Prostate gland (tissue), 2 donors: Measurements from ENCODE around the gene LGALS4. TPM values are rescaled to one million over a fixed set of nuclear protein-coding genes. Genes with fewer than 3 reads are reported as not detected.
"Not testable (repeated sequence)": the region's sequence is repeated elsewhere in the genome, so short reads cannot be mapped to it uniquely, and the experiment has no call there.

Experiments used
- DNase-seq: peaks from one replicate; pipeline ENCODE4 v3.0.0-alpha.2; 2019; ENCODE audit warnings: low spot score
- H3K27ac ChIP-seq, 2 donors: fragments of 200-600 bp; sonication (generic); 2 replicates each; pipeline ENCODE4 v1.5.1; 2017 to 2019
- H3K27me3 ChIP-seq: fragments of 200-600 bp; sonication (generic); replicated peaks from 2 replicates; pipeline ENCODE4 v1.5.1; 2019; ENCODE audit not compliant: insufficient read depth
- H3K36me3 ChIP-seq, 2 donors: fragments of 200-600 bp; sonication (generic); 1 replicate in 1 of 2; 2 replicates in 1 of 2; pipeline versions ENCODE4 v1.5.1 to v1.8.1; 2017 to 2019
- H3K4me1 ChIP-seq: fragments of 200-600 bp; sonication (generic); replicated peaks from 2 replicates; pipeline ENCODE4 v1.5.1; 2019
- H3K4me3 ChIP-seq, 2 donors: fragments of 200-600 bp; sonication (generic); 2 replicates each; pipeline ENCODE4 v1.5.1; 2017 to 2019
- H3K9me3 ChIP-seq: fragments of 200-600 bp; sonication (generic); 2 replicates; pipeline ENCODE4 v1.5.1; 2017
- POLR2A ChIP-seq: fragments of 450-650 bp; IDR thresholded peaks from one replicate; pipeline ENCODE4 v1.6.1; 2016; ENCODE audit warnings: antibody characterized with exemption, mild to moderate bottlenecking
- POLR2AphosphoS5 ChIP-seq: sonication (generic); formaldehyde crosslinking; IDR thresholded peaks from one replicate; pipeline ENCODE4 v1.6.1; 2017; ENCODE audit warnings: antibody characterized with exemption
- WGBS: methylation state at CpG from one replicate; pipeline ENCODE4 v1.1.5; 2018; 5-methylcytosine and 5-hydroxymethylcytosine counted together
- intact Hi-C: fragments of 100-400 bp; cut with DNase I; formaldehyde crosslinking; loops from one replicate; pipeline ENCODE4 v1.14.2; 2022
- total RNA-seq, 2 donors: library from RNA; depleted of rRNA; stranded (reverse); fragments of >200 nt; gene quantifications; one replicate each; pipeline ENCODE4 v1.1.0, GENCODE V29; 2016
- TF ChIP-seq, protein P1 (sequence below), 4 experiments: fragments of 200-600 bp in 2 of 4; fragments of 450-650 bp in 2 of 4; sonication (generic) in 2 of 4; IDR thresholded peaks; 1 replicate in 3 of 4; 2 replicates in 1 of 4; pipeline ENCODE4 v1.5.1; 2016 to 2019; ENCODE audit warnings: antibody characterized with exemption in 4 of 4, mild to moderate bottlenecking in 2 of 4, moderate library complexity in 2 of 4

LGALS4 gene
- total RNA-seq, 2 donors from 2014 or later: 0.91 to 3.7 TPM

DNA sequence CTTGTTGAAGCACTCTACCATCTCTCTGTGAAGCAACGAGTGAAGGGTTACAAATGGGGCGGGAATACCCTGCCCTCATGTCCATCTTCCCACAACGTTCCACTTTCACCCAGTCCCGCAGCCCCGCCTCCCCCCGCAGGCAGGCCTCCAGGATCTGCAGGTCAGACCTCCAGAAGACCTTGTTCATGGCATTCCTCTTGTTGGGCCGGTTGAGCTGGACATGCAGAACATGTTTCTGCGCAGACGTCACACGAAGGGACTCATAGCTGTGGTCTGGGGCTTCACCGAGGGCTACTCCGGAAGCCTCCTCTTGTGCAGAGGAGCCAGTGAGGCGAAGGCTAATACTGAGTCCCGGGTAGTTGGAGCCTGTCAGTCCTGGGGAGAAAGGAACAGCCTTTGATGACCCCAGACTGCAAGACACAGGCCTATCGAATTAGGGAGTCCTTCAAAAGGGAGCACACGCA is 18.4 kb upstream of the LGALS4 start:
- Histone ChIP-seq H3K36me3 (peaks cover 0 to 2% of the 10 kb centered on the region in 2 donors), H3K27me3 (no peaks in the 10 kb centered on the region), H3K27ac (peak overlapping the region; percentile 88 to 89), H3K4me3 (peak overlapping the region; percentile 57 to 58), H3K9me3 (no peaks in the 10 kb centered on the region), H3K4me1 (peaks cover 16% of the 10 kb centered on the region)
- intact Hi-C loops: loop anchor here (10.0 kb wide), 2 partner anchors 106 to 186 kb away; partner anchors contain the start of gene ACTN4
- DNase-seq: peak; percentile 65
- TF ChIP-seq, protein P1, sequence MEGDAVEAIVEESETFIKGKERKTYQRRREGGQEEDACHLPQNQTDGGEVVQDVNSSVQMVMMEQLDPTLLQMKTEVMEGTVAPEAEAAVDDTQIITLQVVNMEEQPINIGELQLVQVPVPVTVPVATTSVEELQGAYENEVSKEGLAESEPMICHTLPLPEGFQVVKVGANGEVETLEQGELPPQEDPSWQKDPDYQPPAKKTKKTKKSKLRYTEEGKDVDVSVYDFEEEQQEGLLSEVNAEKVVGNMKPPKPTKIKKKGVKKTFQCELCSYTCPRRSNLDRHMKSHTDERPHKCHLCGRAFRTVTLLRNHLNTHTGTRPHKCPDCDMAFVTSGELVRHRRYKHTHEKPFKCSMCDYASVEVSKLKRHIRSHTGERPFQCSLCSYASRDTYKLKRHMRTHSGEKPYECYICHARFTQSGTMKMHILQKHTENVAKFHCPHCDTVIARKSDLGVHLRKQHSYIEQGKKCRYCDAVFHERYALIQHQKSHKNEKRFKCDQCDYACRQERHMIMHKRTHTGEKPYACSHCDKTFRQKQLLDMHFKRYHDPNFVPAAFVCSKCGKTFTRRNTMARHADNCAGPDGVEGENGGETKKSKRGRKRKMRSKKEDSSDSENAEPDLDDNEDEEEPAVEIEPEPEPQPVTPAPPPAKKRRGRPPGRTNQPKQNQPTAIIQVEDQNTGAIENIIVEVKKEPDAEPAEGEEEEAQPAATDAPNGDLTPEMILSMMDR (IDR thresholded peaks at IDR 0.05): no peak
- no peak for TF ChIP-seq POLR2AphosphoS5
- TF ChIP-seq POLR2A: no peak
- 2% methylated on average over 16 of the region's 16 CpGs for WGBS

DNA sequence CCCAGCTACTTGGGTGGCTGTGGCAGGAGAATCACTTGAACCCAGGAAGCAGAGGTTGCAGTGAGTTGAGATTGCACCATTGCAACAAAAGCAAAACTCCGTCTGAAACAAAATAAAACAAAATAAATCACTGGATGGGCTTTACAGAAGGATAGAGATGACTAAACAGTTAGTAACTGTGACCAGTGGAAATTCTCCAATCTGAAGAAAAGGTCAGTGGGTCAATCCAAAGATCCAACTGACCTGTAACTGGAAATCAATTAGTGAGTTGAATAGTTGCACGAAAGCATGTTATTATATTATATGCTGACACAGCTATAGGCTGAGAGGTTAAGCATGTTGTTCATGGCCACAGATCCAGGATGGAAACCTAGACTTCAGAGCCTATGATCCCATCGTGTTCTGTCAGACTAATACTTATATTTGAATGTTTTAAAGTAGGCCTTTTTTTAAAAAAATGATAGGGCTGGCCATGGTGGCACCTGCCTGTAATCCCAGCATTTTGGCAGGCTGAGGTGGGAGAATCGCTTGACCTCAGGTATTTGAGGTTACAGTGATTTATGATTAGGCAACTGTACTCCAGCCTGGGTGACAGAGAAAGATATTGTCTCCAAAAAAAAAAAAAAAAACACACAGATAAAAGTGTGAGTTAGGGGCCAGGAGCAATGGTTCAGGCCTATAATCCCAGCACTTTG is 17.4 kb upstream of the LGALS4 start:
- peaks cover 7% of the 10 kb centered on the region for H3K4me1 ChIP-seq
- intact Hi-C loops: loop anchor here (10.0 kb wide), 2 partner anchors 105 to 185 kb away; partner anchors contain the start of gene ACTN4
- no peaks in the 10 kb centered on the region for H3K36me3 ChIP-seq
- no peaks in the 10 kb centered on the region for H3K27me3 ChIP-seq
- H3K4me3 ChIP-seq: no peak overlapping the region
- no peak for DNase-seq
- WGBS: 80% methylated on average over 4 of the region's 4 CpGs
- no peaks in the 10 kb centered on the region for H3K9me3 ChIP-seq
- TF ChIP-seq POLR2A: no peak
- no peak for TF ChIP-seq POLR2AphosphoS5
- TF ChIP-seq, protein P1 (IDR thresholded peaks at IDR 0.05): no peak
- H3K27ac ChIP-seq: no peak overlapping the region

DNA sequence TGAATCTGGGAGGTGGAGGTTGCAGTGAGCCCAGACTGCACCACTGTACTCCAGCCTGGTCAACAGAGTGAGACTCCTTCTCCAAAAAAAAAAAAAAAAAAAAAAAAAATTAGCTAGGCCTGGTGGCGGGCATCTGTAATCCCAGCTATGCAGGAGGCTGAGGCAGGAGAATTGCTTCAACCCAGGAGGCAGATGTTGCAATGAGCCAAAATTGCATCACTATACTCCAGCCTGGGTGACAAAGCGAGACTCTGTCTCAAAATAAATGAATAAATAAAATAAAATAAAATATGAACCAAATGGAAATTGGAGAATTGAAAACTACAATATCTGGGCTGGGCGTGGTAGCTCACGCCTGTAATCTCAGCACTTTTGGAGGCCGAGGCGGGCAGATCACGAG is 16.5 kb upstream of the LGALS4 start:
- WGBS: 95% methylated on average over 7 of the region's 7 CpGs
- H3K4me3 ChIP-seq, intact Hi-C loops, H3K36me3 ChIP-seq, H3K27me3 ChIP-seq, H3K9me3 ChIP-seq, DNase-seq, H3K4me1 ChIP-seq, H3K27ac ChIP-seq: not testable (repeated sequence)

DNA sequence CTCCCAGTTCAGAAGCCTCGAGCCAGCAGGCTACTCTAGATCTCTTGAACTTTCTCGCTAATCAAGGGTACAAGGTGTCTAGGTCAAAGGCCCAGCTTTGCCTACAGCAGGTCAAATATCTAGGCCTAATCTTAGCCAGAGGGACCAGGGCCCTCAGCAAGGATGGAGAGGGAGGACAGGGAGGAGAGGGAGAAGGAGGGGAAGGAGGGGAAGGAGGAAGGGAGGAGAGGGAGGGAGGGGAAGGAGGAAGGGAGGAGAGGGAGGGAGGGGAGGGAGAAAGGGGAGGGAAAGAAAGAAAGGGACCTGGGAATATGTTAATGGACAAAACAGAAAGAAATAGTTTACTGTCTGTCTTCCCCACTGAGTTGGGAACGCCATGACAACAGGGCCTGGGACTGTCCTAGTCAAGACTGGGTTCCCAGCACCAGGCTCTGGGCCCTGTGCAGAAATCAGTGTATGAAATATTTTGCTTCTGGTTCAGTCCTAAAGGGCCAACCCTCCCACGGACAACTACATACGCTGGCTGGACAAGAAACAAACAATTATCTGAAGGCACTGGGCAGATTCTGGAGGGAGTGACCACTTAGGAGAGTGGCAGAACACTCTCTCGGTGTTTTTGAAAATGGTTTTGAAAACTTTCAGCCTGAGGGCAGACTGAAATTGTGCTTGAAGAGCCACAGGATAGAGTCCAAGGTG is 14.3 kb upstream of the LGALS4 start:
- no peak overlapping the region for H3K4me3 ChIP-seq
- no peaks in the 10 kb centered on the region for H3K9me3 ChIP-seq
- WGBS: 80% methylated on average over 6 of the region's 6 CpGs
- H3K36me3 ChIP-seq: peaks cover 0 to 7% of the 10 kb centered on the region in 2 donors
- no peak for DNase-seq
- no peaks in the 10 kb centered on the region for H3K27me3 ChIP-seq
- TF ChIP-seq, protein P1 (IDR thresholded peaks at IDR 0.05): no peak
- no peak for TF ChIP-seq POLR2A
- no peak for TF ChIP-seq POLR2AphosphoS5
- peaks cover 4% of the 10 kb centered on the region for H3K4me1 ChIP-seq
- H3K27ac ChIP-seq: no peak overlapping the region
- intact Hi-C loops: no loop called here

DNA sequence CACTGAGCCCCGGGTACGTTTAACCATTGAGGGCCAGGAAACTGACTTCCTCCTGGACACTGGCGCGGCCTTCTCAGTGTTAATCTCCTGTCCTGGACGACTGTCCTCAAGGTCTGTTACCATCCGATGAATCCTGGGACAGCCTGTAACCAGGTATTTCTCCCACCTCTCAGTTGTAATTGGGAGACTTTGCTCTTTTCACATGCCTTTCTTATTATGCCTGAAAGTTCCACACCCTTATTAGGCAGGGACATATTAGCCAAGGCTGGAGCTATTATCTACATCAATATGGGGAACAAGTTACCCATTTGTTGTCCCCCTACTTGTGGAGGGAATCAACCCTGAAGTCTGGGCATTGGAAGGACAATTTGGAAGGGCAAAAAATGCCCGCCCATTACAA is 13.2 kb upstream of the LGALS4 start:
- WGBS: 84% methylated on average over 7 of the region's 7 CpGs
- H3K4me1 ChIP-seq, H3K9me3 ChIP-seq, DNase-seq, intact Hi-C loops, H3K27me3 ChIP-seq, H3K27ac ChIP-seq, H3K36me3 ChIP-seq, H3K4me3 ChIP-seq: not testable (repeated sequence)

DNA sequence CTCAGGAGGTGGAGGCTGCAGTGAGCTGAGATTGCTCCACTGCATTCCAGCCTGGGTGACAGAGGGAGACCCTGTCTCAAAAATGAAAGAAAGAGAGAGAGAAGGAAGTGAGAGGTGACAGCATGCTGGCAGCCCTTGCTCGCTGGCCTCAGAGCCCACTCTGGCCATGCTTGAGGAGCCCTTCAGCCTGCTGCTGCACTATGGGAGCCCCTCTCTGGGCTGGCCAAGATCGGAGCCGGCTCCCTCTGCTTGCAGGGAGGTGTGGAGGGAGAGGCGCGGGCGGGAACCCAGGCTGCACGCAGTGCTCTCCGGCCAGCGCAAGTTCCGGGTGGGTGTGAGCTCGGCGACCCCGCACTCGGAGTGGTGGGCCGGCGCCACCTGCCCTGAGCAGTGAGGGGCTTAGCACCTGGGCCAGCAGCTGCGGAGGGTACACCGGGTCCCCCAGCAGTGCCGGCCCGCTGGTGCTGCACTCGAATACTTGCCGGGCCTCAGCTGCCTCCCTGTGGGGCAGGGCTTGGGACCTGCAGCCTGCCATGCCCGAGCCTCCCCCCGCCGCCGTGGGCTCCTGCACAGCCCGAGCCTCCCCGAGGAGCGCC is 8.6 kb upstream of the LGALS4 start:
- H3K36me3 ChIP-seq, H3K4me3 ChIP-seq, DNase-seq, H3K27ac ChIP-seq, intact Hi-C loops, H3K4me1 ChIP-seq, H3K27me3 ChIP-seq, H3K9me3 ChIP-seq: not testable (repeated sequence)
- WGBS: 97% methylated on average over 18 of the region's 29 CpGs
